Stimulated activated CD4-positive, alpha-beta T cell treated with anti-CD3 and anti-CD28 coated beads, Interleukin-1b, Interleukin-23, amount 100 ng/mL, for 48 hours (primary cell): ENCODE results near the gene LRRC73.
A peak's percentile ranks its signal among the peaks of the same experiment; 100 is the strongest.
"Not testable (repeated sequence)": the region's sequence is repeated elsewhere in the genome, so short reads cannot be mapped to it uniquely, and the experiment has no call there.

Experiments used
- DNase-seq: peaks from one replicate; pipeline ENCODE4 v3.0.0-alpha.2; 2020

The LRRC73 gene, protein sequence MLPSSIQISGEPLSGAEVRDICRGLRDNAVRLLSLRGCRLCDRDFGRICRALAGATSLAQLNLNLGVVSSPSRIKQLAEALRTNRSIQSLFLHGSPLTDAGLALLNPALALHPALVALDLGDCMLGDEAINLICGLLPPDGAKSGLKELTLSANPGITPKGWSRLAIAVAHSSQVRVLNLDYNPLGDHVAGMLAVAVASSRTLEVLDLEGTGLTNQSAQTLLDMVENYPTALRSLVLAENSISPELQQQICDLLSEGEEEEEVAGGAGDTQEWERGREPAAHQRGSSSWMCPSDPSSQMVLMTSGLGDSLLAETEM

DNA sequence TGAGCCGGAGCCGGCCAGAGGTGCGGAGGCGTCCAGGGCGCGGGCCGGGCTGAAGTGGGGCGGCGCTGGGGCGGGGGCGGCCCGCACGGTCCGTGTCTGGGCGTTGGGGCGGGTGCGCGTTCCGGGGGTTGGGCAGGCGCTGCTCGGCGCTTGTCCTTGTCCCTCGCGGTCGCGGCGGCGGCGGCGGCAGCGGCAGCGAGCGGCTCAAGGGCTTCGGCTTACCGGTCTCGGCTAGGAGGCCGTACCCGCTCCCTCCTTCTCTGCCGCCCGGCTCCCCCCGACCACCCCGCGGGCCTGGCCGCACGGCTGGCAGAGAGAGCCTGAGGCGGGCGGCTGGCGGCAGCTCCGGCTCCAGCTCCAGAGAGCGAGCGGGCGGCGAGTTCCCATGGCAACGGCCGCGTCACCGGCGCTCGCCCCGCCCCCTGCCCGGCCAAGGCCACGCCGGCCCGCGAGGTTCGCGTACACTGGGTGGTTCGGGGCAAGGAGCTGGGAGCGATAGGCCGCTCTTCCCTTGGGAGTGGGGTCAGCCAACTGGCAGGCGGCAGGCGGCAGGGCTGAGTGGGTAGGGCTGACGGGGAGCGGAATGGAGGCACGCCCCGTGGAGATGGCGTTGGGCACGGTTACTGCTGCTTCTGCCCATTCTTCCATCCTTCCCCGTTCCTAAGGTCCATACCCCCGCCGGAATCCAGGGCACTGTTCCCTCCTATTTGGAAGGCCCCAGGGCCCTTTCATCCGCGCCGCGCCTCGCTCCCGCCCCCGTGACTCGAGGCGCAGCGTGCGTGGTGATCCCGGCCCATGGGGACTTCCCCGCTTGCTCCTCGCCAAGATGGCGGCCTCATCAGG lies at the start of gene LRRC73:
Gene LRRC73 (minus strand): TSS at position 363 of the 843 bp plus-strand sequence. CDS start 561 bp downstream, outside the sequence.
- peak; percentile 69 for DNase-seq

DNA sequence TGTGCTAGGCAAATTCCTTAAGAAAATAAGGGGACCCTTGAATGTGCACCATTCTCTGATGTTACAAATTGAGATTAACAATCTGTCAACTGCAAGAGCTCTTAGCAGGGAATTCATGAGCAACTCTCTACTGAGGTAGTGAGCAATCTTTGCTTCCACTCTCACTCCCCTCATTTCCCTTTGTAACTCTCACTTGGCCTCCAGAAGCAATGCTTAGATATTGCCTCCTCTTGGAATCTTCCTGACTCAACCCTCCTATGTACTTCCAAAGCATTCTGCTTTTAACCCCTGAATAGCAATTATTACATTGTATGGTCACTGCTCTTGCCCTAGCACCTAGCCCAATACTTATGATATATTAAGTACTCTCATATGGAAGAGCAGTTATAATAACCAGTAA lies 49.2 kb upstream of the LRRC73 start:
- no peak for DNase-seq

DNA sequence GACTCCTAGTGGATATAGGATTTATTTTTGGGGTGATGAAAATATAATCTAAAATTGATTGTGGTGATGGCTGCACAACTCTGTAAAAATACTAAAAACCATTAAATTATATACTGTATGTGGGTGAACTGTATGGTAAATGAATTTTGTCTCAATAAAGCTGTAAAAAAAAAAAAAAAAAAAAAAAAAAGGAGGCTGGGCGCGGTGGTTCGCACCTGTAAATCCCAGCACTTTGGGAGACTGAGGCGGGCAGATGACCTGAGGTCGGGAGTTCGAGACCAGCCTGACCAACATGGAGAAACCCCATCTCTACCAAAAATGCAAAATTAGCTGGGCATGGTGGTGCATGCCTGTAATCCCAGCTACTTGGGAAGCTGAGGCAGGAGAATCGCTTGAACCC lies 47.5 kb upstream of the LRRC73 start:
- DNase-seq, result not testable (repeated sequence)

DNA sequence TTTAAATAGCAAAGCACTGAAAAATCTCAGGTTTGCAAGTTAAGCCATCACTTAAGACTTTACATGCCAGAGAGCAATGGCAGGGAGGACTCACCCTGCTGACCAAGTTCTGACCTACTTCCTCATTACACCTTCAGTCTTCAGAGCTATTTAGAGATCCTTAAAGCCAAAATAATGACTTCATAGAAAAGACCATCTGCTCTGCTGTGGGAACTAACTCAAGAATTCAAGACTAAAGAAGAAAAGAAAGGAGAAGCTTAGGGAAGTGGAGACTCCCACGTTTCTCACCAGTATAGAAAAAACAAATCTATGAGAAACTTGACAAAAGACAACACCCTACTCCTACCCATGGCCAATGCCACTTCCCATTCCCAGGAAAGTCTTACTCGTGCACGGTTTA lies 37.1 kb upstream of the LRRC73 start:
- no peak for DNase-seq

DNA sequence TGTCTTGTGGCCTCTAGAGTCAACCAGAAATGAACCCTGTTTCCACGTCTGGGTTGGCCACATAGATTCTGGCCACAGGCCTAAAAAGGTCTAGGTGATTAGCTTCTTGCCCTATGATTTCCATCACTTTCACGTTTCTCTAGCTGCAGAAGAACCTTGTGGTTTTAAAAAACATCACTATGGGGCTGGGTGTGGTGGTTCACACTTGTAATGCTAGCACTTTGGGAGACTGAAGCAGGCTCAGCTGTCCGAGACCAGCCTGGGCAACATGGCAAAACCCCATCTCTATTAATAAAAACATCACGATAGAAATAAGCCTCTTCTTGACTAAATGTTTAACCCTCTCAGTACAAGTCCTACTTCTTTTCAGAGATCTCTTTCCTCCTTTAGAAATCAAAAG lies 34.3 kb upstream of the LRRC73 start:
- no peak for DNase-seq

DNA sequence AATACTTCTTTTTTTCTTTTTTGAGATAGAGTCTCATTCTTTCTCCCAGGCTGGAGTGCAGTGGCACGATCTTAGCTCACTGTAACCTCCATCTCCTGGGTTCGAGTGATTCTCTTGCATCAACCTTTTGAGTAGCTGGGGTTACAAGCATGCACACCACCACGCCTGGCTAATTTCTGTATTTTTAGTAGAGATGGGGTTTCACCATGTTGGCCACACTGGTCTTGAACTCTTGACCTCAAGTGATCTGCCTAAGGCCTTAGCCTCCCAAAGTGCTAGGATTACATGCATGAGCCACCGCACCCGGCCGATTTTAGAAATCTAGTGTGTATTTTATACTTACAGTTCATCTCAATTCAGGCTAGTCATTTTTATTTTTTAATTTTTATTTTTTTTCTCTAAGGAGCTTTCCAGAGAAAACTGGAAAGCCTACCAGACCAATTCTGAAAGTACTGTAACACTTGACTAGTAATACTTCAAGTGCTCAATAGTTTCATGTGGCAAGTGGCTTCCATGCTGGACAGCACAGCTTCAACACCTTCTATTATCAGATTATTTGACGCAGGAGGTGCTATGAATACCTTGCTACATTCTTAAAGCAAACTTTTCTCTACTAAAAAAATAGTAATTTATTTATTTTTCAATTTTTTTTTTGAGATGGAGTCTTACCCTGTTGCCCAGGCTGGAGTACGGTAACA lies 31.8 kb upstream of the LRRC73 start:
- no peak for DNase-seq

DNA sequence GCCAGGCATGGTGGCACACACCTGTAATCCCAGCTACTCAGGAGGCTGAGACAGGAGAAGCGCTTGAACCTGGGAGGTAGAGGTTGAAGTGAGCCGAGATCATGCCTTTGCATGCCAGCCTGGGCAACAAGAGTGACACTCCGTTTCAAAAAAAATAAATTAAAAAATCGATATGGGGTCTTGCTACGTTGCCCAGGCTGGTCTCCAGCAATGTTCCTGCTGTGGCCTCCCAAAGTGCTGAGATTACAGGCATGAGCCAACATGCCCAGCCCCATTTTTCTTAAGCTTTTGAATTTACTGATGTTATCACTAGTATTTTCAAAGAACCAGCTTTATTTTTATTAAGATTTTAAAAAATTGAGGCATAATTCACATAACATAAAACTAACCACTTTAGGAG lies 30.4 kb upstream of the LRRC73 start:
- no peak for DNase-seq

DNA sequence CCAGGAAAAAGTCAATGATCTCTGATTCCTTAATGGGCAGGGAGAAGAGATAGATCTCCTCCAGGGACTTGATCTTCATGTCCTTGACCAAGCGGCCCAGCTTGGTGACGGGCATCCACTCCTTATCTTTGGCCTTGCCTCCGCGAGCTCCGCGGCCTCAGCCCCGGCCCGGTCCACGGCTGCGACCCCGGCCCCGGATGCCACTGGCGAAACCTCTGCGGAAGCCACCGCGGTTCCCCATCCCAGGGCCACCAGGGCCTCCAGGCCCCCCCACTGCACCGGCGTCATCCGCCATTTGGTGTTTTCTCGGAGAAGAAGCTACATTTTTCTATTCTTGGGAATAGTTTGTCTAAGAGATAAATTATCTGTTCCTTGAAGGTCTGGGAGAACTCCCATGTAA lies 29.3 kb upstream of the LRRC73 start:
- not testable (repeated sequence) for DNase-seq

DNA sequence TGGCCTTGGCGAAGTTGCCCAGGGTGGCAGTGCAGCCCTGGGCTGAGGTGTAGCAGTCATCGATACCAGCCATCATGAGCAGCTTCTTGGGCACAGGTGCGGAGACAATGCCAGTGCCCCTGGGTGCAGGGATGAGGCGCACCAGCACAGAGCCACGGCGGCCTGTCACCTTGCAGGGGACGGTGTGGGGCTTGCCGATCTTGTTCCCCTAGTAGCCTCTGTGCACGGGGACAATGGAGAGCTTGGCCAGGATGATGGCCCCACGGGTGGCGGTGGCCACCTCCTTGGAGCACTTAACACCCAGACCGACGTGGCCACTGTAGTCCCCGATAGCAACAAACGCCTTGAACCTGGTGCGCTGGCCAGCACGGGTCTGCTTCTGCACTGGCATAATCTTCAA lies 28.8 kb upstream of the LRRC73 start:
- DNase-seq, result not testable (repeated sequence)

DNA sequence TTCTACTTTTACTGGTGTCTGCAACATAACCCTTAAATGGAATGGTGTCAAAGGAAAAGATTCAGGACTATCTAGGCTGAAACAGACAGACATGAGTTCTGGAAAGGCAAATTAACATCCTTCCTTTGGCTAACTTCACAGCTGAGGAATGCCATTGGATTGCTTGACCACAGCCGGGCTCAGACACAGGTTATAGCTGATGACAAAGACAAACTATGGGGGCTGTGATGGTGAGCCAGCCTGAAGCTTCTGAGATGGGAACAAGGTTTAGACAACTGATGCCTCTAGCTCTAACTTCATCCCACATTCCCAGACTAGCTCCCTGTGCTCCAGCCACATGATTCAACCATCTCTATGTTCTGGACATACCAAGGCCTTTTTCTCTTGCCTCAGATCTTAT lies 22.1 kb upstream of the LRRC73 start:
- no peak for DNase-seq

DNA sequence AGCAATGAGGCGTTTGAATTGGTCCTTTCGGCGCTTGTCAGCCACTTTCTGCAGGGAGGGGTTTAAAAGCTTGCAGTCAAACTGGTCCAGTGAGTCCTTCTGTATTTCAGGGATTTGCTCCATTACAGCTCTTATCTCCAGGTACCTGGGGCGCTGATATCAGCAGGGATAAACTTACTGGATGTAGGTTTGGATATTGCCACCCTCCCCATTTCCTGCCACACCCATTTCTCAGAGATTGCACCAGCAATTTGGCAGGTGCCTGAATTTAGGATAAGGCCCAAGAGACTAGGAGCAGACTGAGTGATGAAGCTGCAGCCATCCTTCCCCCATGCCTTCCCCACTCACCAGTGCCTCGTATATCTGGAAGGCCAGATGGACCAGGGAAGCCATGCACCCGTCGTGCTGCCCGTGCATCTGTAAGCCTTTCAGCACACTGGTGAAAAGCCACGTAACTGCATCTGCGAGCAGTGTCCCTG lies 14.4 kb upstream of the LRRC73 start:
- DNase-seq, result no peak

DNA sequence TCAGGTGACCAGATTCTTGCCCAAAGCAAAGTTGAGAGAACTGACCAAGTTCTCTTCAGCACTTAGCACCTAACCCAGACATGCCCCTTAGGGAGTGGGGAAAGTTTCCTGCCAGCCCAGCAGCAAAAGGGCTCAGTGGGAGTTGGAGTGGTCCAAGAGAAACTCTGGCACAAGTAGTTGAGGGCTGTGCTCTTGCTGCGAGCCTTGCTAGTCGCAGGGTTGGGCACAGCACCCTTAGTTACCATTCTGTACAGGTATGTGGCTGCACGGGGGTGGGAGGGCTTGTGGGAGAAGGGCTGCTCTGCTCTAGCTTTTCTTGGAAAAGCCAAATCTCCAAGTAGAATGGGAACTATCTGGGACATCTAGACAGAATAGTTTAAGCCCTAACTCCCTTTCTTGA lies 13.1 kb upstream of the LRRC73 start:
- no peak for DNase-seq

DNA sequence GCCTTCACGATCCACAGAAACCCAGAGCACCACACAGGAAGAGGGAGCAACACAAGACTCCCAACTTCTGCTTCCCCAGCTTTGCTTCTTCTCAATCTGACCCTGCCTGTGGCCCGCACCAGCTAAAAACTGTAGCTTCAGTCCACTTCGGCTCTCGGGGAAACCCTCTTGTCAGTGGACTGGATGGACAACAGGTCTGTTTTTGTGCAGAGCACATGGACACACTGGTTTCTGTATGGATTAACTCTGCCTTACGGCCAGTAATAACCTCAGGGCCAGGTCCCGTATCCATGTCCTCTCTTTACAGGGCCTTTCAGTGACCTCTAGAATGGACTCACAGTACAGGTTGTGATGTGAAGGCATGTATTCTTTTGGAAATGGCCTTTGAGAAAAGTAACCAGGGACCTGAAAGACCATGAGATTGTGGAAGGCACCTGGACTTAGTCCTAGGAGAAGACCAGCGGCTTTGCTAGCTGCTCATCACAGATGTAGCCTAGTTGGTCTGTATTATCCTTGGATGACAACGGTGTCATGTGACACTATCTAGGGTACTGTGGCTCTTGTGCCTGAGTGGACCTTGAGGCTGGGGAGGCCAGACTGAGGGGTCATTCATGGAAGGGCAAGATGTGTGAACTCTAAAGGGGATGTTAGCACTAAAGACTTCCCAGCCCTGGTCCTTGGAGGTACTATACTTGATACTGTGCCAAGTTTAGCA lies 12.6 kb upstream of the LRRC73 start:
- DNase-seq, result no peak

DNA sequence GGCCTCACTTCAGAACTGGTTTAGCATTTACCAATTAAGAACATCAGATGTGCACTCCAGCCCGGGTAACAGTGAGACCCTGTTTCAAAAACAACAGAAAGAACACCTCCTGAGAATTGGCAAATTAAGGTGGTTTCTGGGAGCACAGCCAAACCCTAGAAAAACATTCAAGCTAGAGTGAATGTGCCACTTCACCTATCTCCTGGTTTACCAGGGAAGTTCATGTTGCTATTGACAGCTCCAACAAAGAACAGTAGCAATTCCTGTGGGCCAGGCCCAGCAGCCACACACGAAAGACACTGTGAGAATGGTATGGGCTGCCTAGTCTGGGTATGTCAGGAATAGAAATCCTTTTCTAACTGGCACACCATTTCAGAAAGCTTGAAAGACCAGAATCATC lies 11.7 kb upstream of the LRRC73 start:
- no peak for DNase-seq

DNA sequence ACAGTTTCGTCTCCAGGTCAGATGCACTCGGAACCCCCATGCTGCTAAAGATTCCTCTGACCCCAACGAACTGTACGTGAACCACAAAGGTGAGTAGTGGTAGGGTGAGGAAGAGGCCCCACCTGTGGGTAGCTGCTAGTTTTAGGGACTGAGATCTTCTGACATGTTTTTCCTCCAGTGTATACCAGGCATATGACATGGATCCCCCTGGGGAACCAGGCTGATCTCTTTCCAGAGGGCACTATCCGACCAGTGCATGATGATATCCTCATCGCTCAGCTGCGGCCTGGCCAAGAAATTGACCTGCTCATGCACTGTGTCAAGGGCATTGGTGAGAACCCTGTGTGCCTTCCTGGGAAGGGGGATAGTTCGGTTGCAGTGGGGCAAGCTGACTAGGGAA lies 10.0 kb upstream of the LRRC73 start:
- no peak for DNase-seq

DNA sequence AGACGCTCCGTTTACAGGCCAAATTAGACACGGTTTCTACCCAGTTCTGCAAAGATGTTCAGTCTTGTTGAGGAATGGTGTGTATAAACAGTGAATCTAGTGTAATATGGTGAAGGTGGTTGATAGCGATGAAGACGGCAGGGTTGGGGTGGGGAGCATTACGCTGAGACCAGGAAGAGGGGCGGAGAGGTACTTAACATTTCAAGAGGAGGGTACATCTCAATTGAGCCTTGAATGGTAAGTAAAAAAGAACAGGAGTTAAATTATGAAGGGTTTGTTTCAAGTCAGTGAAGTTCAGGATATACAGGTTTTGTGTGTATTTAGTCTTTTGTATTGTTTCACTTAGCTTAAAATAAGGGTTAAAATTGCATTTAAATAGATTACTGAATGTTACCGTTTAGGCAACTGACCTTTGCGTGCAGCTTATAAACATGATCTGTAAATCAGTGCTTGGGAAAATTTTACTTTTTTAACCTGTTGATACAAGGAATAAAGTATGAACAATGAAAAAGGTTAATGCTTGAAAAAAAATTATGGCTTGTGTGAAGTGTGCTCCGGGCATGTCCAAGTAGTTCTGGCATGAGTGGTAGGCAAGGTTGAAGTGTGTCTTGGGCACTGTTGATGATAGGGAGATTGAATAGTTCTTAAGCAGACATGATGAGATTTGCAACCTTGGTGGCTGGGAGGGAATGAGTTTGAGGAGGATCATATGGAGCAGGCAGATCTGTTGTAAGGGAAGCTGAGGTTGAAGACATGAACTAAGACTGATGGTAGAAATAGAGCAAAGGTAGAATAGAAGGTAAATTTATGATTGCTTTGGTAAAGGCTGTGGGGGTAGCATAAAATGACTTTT lies 7.6 kb upstream of the LRRC73 start:
- no peak for DNase-seq

DNA sequence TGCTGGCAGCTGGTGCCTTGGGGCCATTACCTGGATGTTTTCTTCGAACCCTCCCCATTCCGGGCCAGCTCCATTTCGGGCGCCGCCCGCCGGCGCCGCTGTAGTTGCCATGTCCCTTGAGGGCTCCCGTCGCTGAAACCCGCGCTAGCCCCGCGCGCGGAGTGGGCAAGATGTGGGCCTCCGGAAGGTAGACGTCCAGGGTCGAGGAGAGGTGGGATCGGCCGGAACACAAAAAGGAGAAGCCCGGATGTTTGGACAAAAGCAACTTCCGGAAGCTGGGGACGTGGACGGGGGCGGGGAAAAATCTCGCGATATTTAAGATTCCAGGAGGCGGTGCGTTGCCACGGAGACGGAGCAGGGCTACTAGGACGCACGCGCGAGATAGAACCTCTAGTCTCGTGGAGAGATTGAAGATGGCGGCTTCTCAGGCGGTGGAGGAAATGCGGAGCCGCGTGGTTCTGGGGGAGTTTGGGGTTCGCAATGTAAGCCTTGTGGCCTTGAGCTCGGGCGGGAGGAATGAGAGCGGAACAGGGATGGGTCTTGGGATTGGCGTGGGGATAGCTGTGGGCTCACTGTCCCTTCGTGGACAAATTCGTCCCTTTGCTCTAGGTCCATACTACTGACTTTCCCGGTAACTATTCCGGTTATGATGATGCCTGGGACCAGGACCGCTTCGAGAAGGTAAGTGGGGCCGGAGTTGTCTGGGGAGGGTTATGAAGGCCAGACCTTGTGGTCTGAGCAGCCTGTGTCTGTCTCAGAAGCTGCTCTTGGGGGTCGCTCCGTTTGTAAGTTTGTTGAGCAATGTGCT lies 6.8 kb upstream of the LRRC73 start, which contains the start of the genes POLR1C and YIPF3:
Gene POLR1C (plus strand): TSS at position 393 of the 808 bp plus-strand sequence. CDS start 21 bp downstream, at position 414.
Gene YIPF3 (minus strand): TSS at position 230 of the 808 bp plus-strand sequence. CDS start 119 bp downstream, at position 111.
- DNase-seq, result peak; percentile 98

DNA sequence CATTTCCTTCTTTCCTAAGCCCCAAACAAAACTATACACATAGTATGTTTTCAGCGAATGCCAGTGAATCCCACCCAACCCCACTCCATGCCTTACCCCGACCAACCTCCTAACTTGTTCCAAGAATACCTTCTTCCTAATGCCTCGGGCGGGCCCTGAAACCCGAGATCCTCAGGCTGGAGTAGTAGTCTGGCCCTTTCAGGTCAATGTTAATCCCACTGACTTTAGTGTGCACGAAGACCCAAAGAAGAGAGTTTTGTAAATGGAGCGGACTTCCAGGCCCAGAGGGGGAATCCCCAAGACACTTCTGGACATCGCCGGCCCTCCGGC lies 6.2 kb upstream of the LRRC73 start:
- no peak for DNase-seq

DNA sequence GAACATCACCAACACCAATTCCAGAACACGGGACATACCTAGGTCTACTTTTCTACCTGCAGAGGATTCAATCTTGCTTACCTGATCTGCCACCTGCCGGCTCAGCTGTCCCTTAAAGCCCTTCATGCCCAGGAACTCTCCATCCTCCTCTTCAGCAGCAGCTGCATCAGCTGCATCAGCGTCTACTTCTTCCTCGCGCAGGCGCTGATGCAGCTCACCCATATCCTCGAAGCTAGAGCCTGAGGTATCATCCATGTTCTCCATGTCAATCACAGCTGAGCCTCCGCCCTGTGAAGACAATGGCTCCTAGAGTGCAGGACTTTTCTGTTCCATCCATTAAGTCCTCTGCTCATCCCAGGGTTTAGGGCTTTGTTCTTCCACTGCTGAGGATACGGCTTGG lies 5.7 kb upstream of the LRRC73 start:
- DNase-seq, result no peak

DNA sequence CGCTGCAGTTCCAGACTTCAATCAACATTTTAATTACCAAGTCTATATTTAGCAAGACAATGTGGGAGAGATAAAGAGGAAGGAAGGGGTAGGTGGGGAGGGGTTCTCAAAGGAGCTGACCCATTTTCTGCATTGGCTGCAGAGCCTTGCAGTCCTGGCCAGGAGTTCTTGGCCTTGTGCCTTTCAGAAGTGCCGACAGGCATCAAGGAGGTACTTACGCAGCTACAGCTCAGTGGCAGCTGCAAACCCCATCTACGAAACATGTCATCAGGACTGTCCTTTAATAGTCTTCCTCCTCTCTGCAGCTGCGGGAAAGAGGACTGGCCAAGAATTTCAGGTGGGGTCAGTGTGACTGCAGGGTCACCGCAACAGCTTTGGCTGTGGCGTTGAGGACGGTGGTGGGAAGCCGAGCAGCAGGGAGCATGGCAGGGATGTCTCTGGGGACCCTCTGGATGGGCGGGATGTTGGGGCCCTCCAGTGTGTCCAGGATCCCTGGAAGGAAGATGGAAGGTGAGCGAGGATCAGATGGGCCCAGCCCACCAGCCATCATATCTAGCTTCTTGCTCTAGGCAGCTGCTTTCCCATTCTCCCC lies 1.8 kb upstream of the LRRC73 start:
- no peak for DNase-seq

DNA sequence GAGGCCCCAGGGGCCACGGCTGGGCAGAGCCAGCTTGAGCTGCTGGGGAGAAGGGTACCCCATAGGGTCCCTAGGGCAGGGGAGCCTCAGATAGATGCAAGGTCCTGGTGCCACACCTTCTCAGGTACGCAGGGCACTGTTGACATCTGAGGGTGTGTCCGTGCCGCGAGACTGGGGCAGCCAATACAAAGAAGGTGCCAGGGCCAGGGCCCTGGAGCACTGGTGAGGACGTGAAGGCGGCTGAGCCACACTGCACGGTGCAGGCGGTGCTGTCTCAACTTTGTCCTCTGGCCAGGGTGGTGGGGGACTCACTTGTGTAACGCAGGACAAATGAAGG lies 649 bp upstream of the LRRC73 start:
- DNase-seq, result no peak
